SK-N-MC (cell line): Measurements from ENCODE around the gene ZC2HC1C.
A peak's percentile ranks its signal among the peaks of the same experiment; 100 is the strongest.

ENCODE experiments used
- EZH2 ChIP-seq: fragments of 200-600 bp; sonication (generic); IDR thresholded peaks from one replicate; pipeline ENCODE4 v1.6.1; 2017; ENCODE audit warnings: antibody characterized with exemption
- POLR2AphosphoS5 ChIP-seq: IDR thresholded peaks from 2 replicates; pipeline ENCODE4 v1.6.1; 2012; ENCODE audit warnings: mild to moderate bottlenecking, low read depth, low read length, borderline replicate concordance

DNA sequence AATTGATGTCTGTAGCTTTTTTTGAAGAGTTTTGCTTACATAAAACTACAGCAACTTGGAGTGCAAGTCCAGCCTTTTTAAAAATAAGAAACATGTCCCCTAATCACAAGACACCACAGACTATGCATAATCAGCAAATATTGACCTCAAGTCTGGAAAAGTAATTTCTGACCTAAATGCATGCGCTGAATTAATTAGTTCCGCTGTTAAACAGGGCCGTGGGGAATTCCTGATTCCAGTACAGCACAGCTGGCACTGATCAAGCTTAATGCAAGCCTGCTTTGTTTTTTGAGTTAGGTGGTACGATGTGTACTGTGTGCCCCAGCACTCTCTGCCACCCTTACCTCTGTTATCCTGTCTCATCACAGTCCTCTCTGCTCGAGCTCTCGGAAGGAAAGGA lies 27.4 kb upstream of the ZC2HC1C start:
- TF ChIP-seq POLR2AphosphoS5, result peak; percentile 64; the same call in 1 of the 2 replicates
- no peak for TF ChIP-seq EZH2
